Measurements from ENCODE around the gene EFCC1.
"Not testable (repeated sequence)": the region's sequence is repeated elsewhere in the genome, so short reads cannot be mapped to it uniquely, and the experiment has no call there.

EFCC1 gene

DNA sequence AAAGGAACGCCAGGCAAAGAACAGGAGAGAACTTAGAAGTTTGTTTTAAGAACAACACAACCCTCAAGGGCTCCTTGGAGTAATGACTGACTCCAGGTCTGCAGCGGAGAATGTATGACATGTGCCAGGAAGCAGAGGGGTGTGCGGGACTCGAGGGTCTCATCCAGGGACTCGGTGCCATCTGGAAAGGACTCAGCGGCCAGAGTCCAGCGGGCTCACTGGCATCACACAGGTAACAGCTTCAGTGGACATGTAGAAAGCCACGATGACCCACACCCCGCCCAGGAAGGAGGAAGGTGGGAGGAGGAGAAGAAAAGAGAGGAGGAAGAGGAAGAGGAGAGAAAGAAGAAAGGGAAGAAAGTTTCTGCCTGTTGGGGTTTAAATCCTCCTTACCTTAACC lies 80.9 kb downstream of the EFCC1 start:
- no peak for DNase-seq (ENCODE audit: low read depth, low spot score)
- ChIA-PET CTCF (interaction anchor here (1.4 kb wide), 1 partner anchor 29 kb away, joined by 4 read pairs; no protein-coding TSS in a partner anchor), POLR2A (no interaction called here)
- H3K4me3 ChIP-seq (ENCODE audit: low read depth, low read length) = no peak overlapping the region
- TF ChIP-seq, protein P1, sequence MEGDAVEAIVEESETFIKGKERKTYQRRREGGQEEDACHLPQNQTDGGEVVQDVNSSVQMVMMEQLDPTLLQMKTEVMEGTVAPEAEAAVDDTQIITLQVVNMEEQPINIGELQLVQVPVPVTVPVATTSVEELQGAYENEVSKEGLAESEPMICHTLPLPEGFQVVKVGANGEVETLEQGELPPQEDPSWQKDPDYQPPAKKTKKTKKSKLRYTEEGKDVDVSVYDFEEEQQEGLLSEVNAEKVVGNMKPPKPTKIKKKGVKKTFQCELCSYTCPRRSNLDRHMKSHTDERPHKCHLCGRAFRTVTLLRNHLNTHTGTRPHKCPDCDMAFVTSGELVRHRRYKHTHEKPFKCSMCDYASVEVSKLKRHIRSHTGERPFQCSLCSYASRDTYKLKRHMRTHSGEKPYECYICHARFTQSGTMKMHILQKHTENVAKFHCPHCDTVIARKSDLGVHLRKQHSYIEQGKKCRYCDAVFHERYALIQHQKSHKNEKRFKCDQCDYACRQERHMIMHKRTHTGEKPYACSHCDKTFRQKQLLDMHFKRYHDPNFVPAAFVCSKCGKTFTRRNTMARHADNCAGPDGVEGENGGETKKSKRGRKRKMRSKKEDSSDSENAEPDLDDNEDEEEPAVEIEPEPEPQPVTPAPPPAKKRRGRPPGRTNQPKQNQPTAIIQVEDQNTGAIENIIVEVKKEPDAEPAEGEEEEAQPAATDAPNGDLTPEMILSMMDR (IDR thresholded peaks at IDR 0.05; ENCODE audit: insufficient read depth, low read length, missing control alignments) = no peak

DNA sequence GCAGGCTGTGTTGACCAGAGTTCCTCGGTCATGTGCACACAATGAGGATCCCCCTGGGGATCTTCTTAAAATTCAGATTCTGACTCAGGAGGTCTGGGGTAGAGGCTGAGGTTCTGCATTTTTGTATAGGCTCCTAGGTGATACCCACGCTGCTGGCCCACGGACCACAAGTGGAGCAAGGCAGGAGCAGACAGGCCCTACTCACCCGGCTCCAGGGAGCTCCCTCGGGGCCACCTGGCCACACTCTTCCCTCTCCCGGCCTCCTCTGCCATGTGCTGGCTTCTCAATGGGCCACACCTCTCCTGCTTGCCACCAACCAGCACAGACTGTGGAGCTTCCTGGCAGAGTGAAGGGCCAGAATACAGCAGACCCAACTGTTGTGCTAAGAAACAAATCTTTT lies 83.4 kb downstream of the EFCC1 start:
- ChIA-PET CTCF (interaction anchor here (1.0 to 1.3 kb wide), 2 partner anchors 32 to 114 kb away, joined by 4 to 6 read pairs; no protein-coding TSS in a partner anchor), POLR2A (no interaction called here)
- no peak overlapping the region for H3K4me3 ChIP-seq (ENCODE audit: low read depth, low read length)
- TF ChIP-seq, protein P1 (IDR thresholded peaks at IDR 0.05; ENCODE audit: insufficient read depth, low read length, missing control alignments) = no peak
- DNase-seq (ENCODE audit: low read depth, low spot score) = no peak

DNA sequence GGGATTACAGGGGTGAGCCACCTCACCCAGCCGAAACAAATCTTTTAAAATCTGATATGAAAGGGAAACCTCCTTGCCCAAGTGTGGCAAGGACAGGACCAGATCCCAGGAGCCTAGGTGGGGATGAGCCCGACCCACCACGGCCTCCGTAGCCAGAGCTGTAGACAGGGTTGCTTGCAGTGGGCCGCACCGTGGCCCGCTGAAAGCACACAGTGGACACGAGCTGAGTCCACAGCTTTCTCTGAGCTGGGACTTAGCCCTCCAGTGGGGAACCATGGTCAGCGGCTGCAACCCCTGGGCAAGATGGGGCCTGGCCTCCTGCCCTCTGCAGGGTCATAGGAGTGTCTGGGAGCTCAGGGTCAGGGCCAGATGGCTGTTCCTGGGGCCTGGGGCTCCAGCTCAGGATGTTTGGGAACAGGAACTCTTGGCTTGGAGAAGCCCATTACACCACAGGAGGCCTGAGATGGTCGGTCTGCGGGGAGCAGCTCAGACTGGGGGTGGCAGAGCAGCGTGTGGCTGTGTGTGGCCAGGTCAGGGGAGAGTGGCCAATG lies 84.1 kb downstream of the EFCC1 start:
- TF ChIP-seq, protein P1 (IDR thresholded peaks at IDR 0.05; ENCODE audit: insufficient read depth, low read length, missing control alignments) = no peak
- no peak overlapping the region for H3K4me3 ChIP-seq (ENCODE audit: low read depth, low read length)
- CTCF ChIA-PET = interaction anchor here (0.7 to 1.3 kb wide), 4 partner anchors 32 to 115 kb away, joined by 3 to 6 read pairs (median 4); no protein-coding TSS in a partner anchor
- no peak for DNase-seq (ENCODE audit: low read depth, low spot score)
- POLR2A ChIA-PET = no interaction called here

DNA sequence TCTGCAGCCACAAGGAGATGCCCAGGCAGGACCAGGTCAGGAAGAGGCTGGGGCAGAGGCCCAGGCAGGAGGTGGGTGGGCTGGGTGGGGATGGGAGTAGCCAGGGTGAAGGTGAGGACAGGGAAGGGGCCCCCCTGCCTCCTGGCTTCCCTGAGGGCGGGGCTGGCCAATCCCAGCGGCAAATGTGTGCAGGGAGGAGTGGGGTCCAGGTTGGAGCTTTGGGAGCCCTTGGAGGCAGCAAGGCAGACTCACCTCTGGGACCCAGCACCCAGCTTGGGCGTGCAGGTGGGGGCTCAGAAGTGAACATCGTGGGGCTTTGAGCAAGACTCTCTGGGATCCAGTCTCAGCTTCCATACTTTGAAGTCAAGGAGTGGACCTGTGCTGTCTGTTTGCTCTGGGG lies 84.7 kb downstream of the EFCC1 start:
- ChIA-PET POLR2A (no interaction called here), CTCF (interaction anchor here (0.7 to 1.3 kb wide), 3 partner anchors 33 to 115 kb away, joined by 3 to 6 read pairs (median 3); no protein-coding TSS in a partner anchor)
- no peak overlapping the region for H3K4me3 ChIP-seq (ENCODE audit: low read depth, low read length)
- TF ChIP-seq, protein P1 (IDR thresholded peaks at IDR 0.05; ENCODE audit: insufficient read depth, low read length, missing control alignments) = no peak
- no peak for DNase-seq (ENCODE audit: low read depth, low spot score)

DNA sequence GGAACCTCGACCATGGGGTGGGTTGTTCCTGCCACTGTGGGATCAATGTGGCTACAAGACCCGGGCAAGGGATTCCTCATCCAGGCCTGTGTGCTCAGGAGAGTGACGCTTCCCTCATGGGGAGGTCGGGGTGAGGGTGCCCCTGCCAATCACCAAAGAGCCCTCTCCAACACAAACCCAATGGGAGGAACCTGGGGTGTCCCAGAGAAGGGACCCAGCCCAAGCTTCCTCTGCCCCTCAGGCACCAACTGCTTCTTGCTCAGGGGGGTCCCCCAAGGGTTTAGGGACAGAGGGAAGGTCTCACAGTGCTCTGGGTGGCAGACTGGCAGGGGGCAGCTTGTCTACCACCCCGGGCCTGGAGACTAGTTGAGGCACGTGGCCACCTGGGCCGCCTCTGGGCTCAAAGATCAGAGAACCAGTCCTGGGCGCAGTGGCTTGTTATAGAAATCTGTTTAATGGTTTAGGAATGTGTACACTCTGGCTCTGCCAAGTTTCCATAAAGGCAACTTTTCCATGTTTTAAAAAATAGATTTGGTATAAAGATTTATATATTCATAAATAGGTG lies 86.1 kb downstream of the EFCC1 start:
- no peak for DNase-seq (ENCODE audit: low read depth, low spot score)
- POLR2A ChIA-PET = no interaction called here
- CTCF ChIA-PET = interaction anchor here (0.6 kb wide), 1 partner anchor 116 kb away, joined by 3 read pairs; no protein-coding TSS in a partner anchor
- no peak overlapping the region for H3K4me3 ChIP-seq (ENCODE audit: low read depth, low read length)
- TF ChIP-seq, protein P1 (IDR thresholded peaks at IDR 0.05; ENCODE audit: insufficient read depth, low read length, missing control alignments) = no peak

DNA sequence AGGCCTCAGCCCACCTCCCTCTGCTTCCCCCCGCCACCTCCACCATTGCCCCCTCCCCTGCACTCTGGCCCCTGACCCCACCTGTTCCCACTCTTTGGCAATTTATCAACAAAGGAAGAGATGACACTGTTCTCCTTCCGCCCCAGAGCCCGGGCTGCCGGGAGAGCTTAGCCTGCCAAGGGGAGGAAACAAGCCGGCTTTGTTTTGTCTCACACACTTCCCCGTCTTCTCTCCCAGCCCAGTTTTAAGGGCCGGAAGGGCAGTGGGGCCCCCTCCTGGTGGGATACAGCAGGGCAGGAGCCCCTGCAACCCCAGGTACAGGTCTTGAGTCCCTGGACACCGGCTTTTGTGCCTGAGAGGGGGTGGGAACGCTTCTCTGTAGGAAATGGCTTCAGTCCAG lies 86.8 kb downstream of the EFCC1 start:
- POLR2A ChIA-PET; DNase-seq (ENCODE audit: low read depth, low spot score); CTCF ChIA-PET; H3K4me3 ChIP-seq (ENCODE audit: low read depth, low read length): not testable (repeated sequence)

DNA sequence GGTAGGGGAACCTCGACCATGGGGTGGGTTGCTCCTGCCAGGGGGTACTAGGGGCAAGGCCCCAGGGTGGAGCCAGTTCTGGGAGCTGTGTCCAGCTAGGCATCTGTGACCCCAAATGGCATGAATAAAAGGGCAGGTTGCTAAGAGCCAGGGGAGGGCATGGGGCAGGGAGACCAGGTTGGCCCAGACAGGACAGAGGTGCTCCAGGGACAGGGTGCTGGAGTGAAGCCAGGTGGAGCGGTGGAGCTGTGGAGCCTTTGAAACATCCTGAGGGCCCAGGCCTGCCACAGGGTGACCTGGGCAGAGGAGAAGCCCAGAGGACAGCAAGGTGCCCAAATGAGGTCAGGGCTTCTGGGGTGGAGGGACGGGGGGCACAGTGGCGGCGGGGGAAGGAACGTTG lies 87.2 kb downstream of the EFCC1 start:
- DNase-seq (ENCODE audit: low read depth, low spot score); POLR2A ChIA-PET; CTCF ChIA-PET; H3K4me3 ChIP-seq (ENCODE audit: low read depth, low read length): not testable (repeated sequence)
